ENCODE measurements around the gene FBXW7. TPM values are rescaled to one million over a fixed set of nuclear protein-coding genes. Genes with fewer than 3 reads are reported as not detected.

Gene FBXW7
- polyA plus RNA-seq, 1 donor from 2014 or later, result 55.7 TPM

- no peak for TF ChIP-seq EZH2 (IDR thresholded peaks at IDR 0.05; ENCODE audit: borderline replicate concordance, insufficient read depth, low read length, poor library complexity, severe bottlenecking)
- no peak for TF ChIP-seq POLR2AphosphoS5 (IDR thresholded peaks at IDR 0.05)
- TF ChIP-seq, protein P1, sequence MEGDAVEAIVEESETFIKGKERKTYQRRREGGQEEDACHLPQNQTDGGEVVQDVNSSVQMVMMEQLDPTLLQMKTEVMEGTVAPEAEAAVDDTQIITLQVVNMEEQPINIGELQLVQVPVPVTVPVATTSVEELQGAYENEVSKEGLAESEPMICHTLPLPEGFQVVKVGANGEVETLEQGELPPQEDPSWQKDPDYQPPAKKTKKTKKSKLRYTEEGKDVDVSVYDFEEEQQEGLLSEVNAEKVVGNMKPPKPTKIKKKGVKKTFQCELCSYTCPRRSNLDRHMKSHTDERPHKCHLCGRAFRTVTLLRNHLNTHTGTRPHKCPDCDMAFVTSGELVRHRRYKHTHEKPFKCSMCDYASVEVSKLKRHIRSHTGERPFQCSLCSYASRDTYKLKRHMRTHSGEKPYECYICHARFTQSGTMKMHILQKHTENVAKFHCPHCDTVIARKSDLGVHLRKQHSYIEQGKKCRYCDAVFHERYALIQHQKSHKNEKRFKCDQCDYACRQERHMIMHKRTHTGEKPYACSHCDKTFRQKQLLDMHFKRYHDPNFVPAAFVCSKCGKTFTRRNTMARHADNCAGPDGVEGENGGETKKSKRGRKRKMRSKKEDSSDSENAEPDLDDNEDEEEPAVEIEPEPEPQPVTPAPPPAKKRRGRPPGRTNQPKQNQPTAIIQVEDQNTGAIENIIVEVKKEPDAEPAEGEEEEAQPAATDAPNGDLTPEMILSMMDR (IDR thresholded peaks at IDR 0.05; ENCODE audit: poor library complexity, severe bottlenecking), result no peak
- no peak for TF ChIP-seq MXI1 (conservative IDR thresholded peaks at IDR 0.05; ENCODE audit: poor library complexity, severe bottlenecking)
- no peak for TF ChIP-seq SMC3 (conservative IDR thresholded peaks at IDR 0.05; ENCODE audit: poor library complexity)
- no peak for TF ChIP-seq REST (IDR thresholded peaks at IDR 0.05; ENCODE audit: borderline replicate concordance)
- no peak for TF ChIP-seq RAD21 (conservative IDR thresholded peaks at IDR 0.05)
- TF ChIP-seq TAF1 (IDR thresholded peaks at IDR 0.05; ENCODE audit: low read depth), result no peak
- no peak for TF ChIP-seq EP300 (conservative IDR thresholded peaks at IDR 0.05; ENCODE audit: poor library complexity, severe bottlenecking)
- no peaks in the 10 kb centered on the region for H4K20me1 ChIP-seq (ENCODE audit: insufficient read depth)
- no peaks in the 10 kb centered on the region for H3K9me3 ChIP-seq (ENCODE audit: low read length)
- no peak overlapping the region for H3K4me2 ChIP-seq (ENCODE audit: low read length)
- H3K27me3 ChIP-seq (ENCODE audit: insufficient read depth, low read depth, low read length), result no peaks in the 10 kb centered on the region
- no peak overlapping the region for H2AFZ ChIP-seq (ENCODE audit: low read depth, low read length)
- no peaks in the 10 kb centered on the region for H3K36me3 ChIP-seq (ENCODE audit: insufficient read depth, low read length)
- no peaks in the 10 kb centered on the region for H3K9me2 ChIP-seq (ENCODE audit: insufficient read depth, low read length)
- no peaks in the 10 kb centered on the region for H3K79me2 ChIP-seq (replicated peaks; ENCODE audit: insufficient read depth, low read length)
- H3F3A ChIP-seq (ENCODE audit: insufficient read depth, low read length, poor library complexity, severe bottlenecking), result no peaks in the 10 kb centered on the region
- H3K9ac ChIP-seq (ENCODE audit: low read length), result no peak overlapping the region
- H3K4me3 ChIP-seq (ENCODE audit: low read length), result no peak overlapping the region
- no peak overlapping the region for H3K27ac ChIP-seq (ENCODE audit: low read length)
Measured at GRCh38 chr4:152578670-152579069, 42.8 kb upstream of the FBXW7 start.

DNA sequence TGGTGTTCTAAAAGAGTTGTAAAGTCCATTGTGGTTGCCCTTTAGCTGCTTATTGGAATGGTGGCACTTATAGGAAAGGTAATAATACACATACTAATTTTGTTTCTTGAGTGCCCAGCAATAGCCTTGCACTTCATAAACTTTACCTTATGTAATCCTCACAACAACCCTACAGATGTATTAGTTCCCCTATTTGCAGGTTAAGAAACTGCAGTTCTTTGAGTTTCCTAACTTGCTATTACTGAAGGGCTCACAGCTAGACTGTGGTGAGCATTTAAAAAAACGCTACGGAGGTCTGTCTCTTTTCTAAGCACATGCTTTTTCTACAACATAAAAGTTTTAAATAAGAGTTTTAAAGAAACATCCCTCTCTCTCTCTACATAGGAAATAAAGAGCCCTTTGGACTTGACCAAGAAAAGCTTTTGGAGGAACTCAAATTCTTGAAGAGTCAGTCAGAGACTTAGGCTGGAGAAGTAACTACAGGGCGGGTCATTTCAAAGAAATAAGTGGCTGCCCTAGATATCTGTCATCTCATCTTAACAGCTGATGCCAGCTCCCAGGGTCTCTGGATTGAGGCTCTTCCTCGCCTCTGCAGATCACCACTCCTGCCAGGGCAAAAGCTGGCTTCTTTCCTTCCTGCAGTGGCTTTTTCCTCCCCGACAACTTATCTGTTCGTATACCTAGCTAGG is 42.0 kb upstream of the FBXW7 start:
- Histone ChIP-seq H3K36me3 (ENCODE audit: insufficient read depth, low read length) (no peaks in the 10 kb centered on the region), H3K27me3 (ENCODE audit: insufficient read depth, low read depth, low read length) (no peaks in the 10 kb centered on the region), H3K4me3 (ENCODE audit: low read length) (no peak overlapping the region), H2AFZ (ENCODE audit: low read depth, low read length) (no peak overlapping the region), H3K4me2 (ENCODE audit: low read length) (no peak overlapping the region), H3K9ac (ENCODE audit: low read length) (no peak overlapping the region), H3K27ac (ENCODE audit: low read length) (no peak overlapping the region), H4K20me1 (ENCODE audit: insufficient read depth) (no peaks in the 10 kb centered on the region), H3K79me2 (replicated peaks; ENCODE audit: insufficient read depth, low read length) (no peaks in the 10 kb centered on the region), H3K9me2 (ENCODE audit: insufficient read depth, low read length) (no peaks in the 10 kb centered on the region), H3K9me3 (ENCODE audit: low read length) (no peaks in the 10 kb centered on the region), H3F3A (ENCODE audit: insufficient read depth, low read length, poor library complexity, severe bottlenecking) (no peaks in the 10 kb centered on the region)
- TF ChIP-seq REST (IDR thresholded peaks at IDR 0.05; ENCODE audit: borderline replicate concordance) (no peak), RAD21 (conservative IDR thresholded peaks at IDR 0.05) (no peak), EZH2 (IDR thresholded peaks at IDR 0.05; ENCODE audit: borderline replicate concordance, insufficient read depth, low read length, poor library complexity, severe bottlenecking) (no peak), MXI1 (conservative IDR thresholded peaks at IDR 0.05; ENCODE audit: poor library complexity, severe bottlenecking) (no peak), POLR2AphosphoS5 (IDR thresholded peaks at IDR 0.05) (no peak), EP300 (conservative IDR thresholded peaks at IDR 0.05; ENCODE audit: poor library complexity, severe bottlenecking) (no peak), SMC3 (conservative IDR thresholded peaks at IDR 0.05; ENCODE audit: poor library complexity) (no peak), TAF1 (IDR thresholded peaks at IDR 0.05; ENCODE audit: low read depth) (no peak)
- TF ChIP-seq, protein P1 (IDR thresholded peaks at IDR 0.05; ENCODE audit: poor library complexity, severe bottlenecking), result no peak

All from neural cell (in vitro differentiated cells).